Neural cell (in vitro differentiated cells): ENCODE data around the gene ZC3H4. TPM values are rescaled to one million over a fixed set of nuclear protein-coding genes. Genes with fewer than 3 reads are reported as not detected.

Source experiments
- H2AFZ ChIP-seq: fragments of 200-600, 300-800 bp; sonication (generic), shearing (Covaris generic); 2 replicates; pipeline ENCODE4 v1.6.0; 2014; ENCODE audit warnings: low read depth, mild to moderate bottlenecking, antibody characterized with exemption, low read length, moderate library complexity
- H3F3A ChIP-seq: fragments of 200-600 bp; shearing (Covaris generic); 2 replicates; pipeline ENCODE4 v1.6.1; 2016; ENCODE audit warnings: mild to moderate bottlenecking, moderate library complexity, mixed read lengths, antibody characterized with exemption, low read length; ENCODE audit not compliant: insufficient read depth, poor library complexity, severe bottlenecking
- H3K27ac ChIP-seq: fragments of 200-600, 300-800 bp; sonication (generic), shearing (Covaris generic); 2 replicates; pipeline ENCODE4 v1.5.1; 2014; ENCODE audit warnings: mild to moderate bottlenecking, low read length, moderate library complexity
- H3K27me3 ChIP-seq: fragments of 300-800, 200-600 bp; sonication (generic), shearing (Covaris generic); 2 replicates; pipeline ENCODE4 v1.6.0; 2014; ENCODE audit warnings: mild to moderate bottlenecking, low read depth, low read length, moderate library complexity; ENCODE audit not compliant: insufficient read depth
- H3K36me3 ChIP-seq: fragments of 300-800, 200-600 bp; sonication (generic), shearing (Covaris generic); 2 replicates; pipeline ENCODE4 v1.5.1; 2014; ENCODE audit warnings: mild to moderate bottlenecking, antibody characterized with exemption, low read length, moderate library complexity; ENCODE audit not compliant: insufficient read depth
- H3K4me2 ChIP-seq: fragments of 300-800, 200-600 bp; sonication (generic), shearing (Covaris generic); 2 replicates; pipeline ENCODE4 v1.6.0; 2014; ENCODE audit warnings: mild to moderate bottlenecking, low read length
- H3K4me3 ChIP-seq: fragments of 300-800, 200-600 bp; sonication (generic), shearing (Covaris generic); 2 replicates; pipeline ENCODE4 v1.5.1; 2014; ENCODE audit warnings: mild to moderate bottlenecking, low read length, moderate library complexity
- H3K79me2 ChIP-seq: fragments of 200-600 bp; shearing (Covaris generic); replicated peaks from 2 replicates; pipeline ENCODE4 v1.6.0; 2014; ENCODE audit warnings: mild to moderate bottlenecking, low read length, moderate library complexity; ENCODE audit not compliant: insufficient read depth
- H3K9ac ChIP-seq: fragments of 300-800, 200-600 bp; sonication (generic), shearing (Covaris generic); 2 replicates; pipeline ENCODE4 v1.6.1; 2016; ENCODE audit warnings: mild to moderate bottlenecking, low read length, mixed read lengths
- H3K9me2 ChIP-seq: fragments of 200-600 bp; shearing (Covaris generic); 2 replicates; pipeline ENCODE4 v1.6.1; 2016; ENCODE audit warnings: mild to moderate bottlenecking, low read length, mixed read lengths; ENCODE audit not compliant: insufficient read depth
- H3K9me3 ChIP-seq: fragments of 200-600, 300-800 bp; sonication (generic), shearing (Covaris generic); 2 replicates; pipeline ENCODE4 v1.6.1; 2016; ENCODE audit warnings: mild to moderate bottlenecking, mixed run types, low read length, moderate library complexity, mixed read lengths
- H4K20me1 ChIP-seq: fragments of 200-600 bp; shearing (Covaris generic); 2 replicates; pipeline ENCODE4 v1.6.1; 2016; ENCODE audit warnings: mild to moderate bottlenecking, mixed run types; ENCODE audit not compliant: insufficient read depth
- CTCF ChIP-seq: fragments of 450-650 bp; IDR thresholded peaks from 2 replicates; pipeline ENCODE4 v1.5.1; 2014; ENCODE audit warnings: antibody characterized with exemption, mild to moderate bottlenecking, moderate library complexity; ENCODE audit not compliant: poor library complexity, severe bottlenecking
- EP300 ChIP-seq: fragments of 450-650 bp; conservative IDR thresholded peaks from 2 replicates; pipeline ENCODE4 v1.6.1; 2014; ENCODE audit warnings: antibody characterized with exemption, mild to moderate bottlenecking, moderate library complexity; ENCODE audit not compliant: poor library complexity, severe bottlenecking
- EZH2 ChIP-seq: fragments of 200-600, 300-800 bp; shearing (Covaris generic), sonication (generic); IDR thresholded peaks from 2 replicates; pipeline ENCODE4 v1.6.1; 2014; ENCODE audit warnings: antibody characterized with exemption, low read length, borderline replicate concordance, mild to moderate bottlenecking; ENCODE audit not compliant: insufficient read depth, poor library complexity, severe bottlenecking
- MXI1 ChIP-seq: fragments of 450-650 bp; conservative IDR thresholded peaks from 2 replicates; pipeline ENCODE4 v1.6.1; 2014; ENCODE audit warnings: antibody characterized with exemption, mild to moderate bottlenecking; ENCODE audit not compliant: poor library complexity, severe bottlenecking
- POLR2AphosphoS5 ChIP-seq: IDR thresholded peaks from 2 replicates; pipeline ENCODE4 v1.6.1; 2012
- RAD21 ChIP-seq: fragments of 450-650 bp; conservative IDR thresholded peaks from 2 replicates; pipeline ENCODE4 v1.6.1; 2014; ENCODE audit warnings: antibody characterized with exemption, mild to moderate bottlenecking, moderate library complexity
- REST ChIP-seq: IDR thresholded peaks from 2 replicates; pipeline ENCODE4 v1.6.1; 2012; ENCODE audit warnings: borderline replicate concordance
- SMC3 ChIP-seq: fragments of 450-650 bp; conservative IDR thresholded peaks from 2 replicates; pipeline ENCODE4 v1.6.1; 2014; ENCODE audit warnings: antibody characterized with exemption, mild to moderate bottlenecking, moderate library complexity; ENCODE audit not compliant: poor library complexity
- TAF1 ChIP-seq: IDR thresholded peaks from 2 replicates; pipeline ENCODE4 v1.6.1; 2012; ENCODE audit warnings: low read depth
- polyA plus RNA-seq: library from polyadenylated mRNA; depleted of rRNA; stranded (reverse); fragments of >200 nt; gene quantifications from 2 replicates; pipeline ENCODE4 v1.2.3, GENCODE V29; 2014

ZC3H4 gene
- polyA plus RNA-seq, 1 donor from 2014 or later = 5.1 TPM

DNA sequence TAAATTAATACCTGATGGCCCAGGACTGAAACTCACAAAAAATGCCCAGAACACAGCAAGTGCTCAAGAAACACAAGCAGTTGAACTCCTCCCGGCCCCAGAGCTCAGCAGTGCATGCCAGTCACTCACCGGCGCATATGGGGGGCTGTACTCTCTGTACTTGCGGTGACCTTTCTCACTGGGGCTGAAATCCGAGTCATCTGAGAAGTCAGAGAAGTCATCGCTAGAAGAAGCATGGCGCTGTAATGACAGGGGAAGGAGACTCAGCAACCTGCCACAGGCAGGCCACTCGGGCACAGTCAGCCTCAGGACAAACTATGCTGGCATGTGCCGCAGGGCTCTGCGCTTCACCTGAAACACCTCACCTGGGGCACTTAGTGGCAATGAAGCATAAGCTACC, 19.7 kb downstream of the ZC3H4 start:
- Histone ChIP-seq H3K36me3 (no peaks in the 10 kb centered on the region), H3K27ac (no peak overlapping the region)
- TF ChIP-seq EP300 (no peak), CTCF (no peak), MXI1 (no peak), EZH2 (no peak), POLR2AphosphoS5 (no peak), TAF1 (no peak), RAD21 (no peak), SMC3 (no peak), REST (no peak)

DNA sequence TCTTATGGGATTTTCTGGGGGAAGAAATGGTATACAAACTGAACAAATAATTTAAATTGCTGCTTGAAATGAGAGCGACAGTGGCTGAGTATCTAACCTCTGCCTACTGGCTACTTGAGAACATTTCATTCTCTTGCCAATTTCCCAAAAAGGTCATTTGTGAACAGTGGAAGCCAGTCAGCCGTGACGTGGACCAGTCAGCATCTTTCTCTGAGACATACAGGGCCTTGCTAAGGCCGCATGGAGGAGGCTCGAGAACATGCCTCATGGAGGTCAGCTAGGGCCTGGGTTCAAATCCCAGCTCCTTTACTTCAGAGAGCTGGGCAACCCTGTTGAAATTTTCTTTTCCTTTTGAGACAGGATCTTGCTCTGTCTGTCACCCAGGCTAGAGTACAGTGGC, 20.3 kb downstream of the ZC3H4 start:
- Histone ChIP-seq H3K9me2 (no peaks in the 10 kb centered on the region), H3K27me3 (no peaks in the 10 kb centered on the region), H3K4me2 (no peak overlapping the region), H3F3A (no peaks in the 10 kb centered on the region), H4K20me1 (no peaks in the 10 kb centered on the region), H3K9ac (no peak overlapping the region), H2AFZ (no peak overlapping the region), H3K79me2 (peaks cover 20% of the 10 kb centered on the region), H3K9me3 (no peaks in the 10 kb centered on the region), H3K4me3 (no peak overlapping the region), H3K27ac (no peak overlapping the region), H3K36me3 (no peaks in the 10 kb centered on the region)
- no peak for TF ChIP-seq CTCF
- no peak for TF ChIP-seq SMC3
- no peak for TF ChIP-seq REST
- TF ChIP-seq EZH2 = no peak
- TF ChIP-seq RAD21 = no peak
- no peak for TF ChIP-seq POLR2AphosphoS5
- no peak for TF ChIP-seq EP300
- TF ChIP-seq TAF1 = no peak
- no peak for TF ChIP-seq MXI1

More for the DNA sequence above, 19.7 kb downstream of the ZC3H4 start:
- no peak overlapping the region for H3K4me2 ChIP-seq
- H3K27me3 ChIP-seq = no peaks in the 10 kb centered on the region
- H3K9me2 ChIP-seq = no peaks in the 10 kb centered on the region
- H3K9ac ChIP-seq = no peak overlapping the region
- no peaks in the 10 kb centered on the region for H4K20me1 ChIP-seq
- H2AFZ ChIP-seq = no peak overlapping the region
- no peak overlapping the region for H3K4me3 ChIP-seq
- no peaks in the 10 kb centered on the region for H3K9me3 ChIP-seq
- peaks cover 22% of the 10 kb centered on the region for H3K79me2 ChIP-seq
- no peaks in the 10 kb centered on the region for H3F3A ChIP-seq
